PC-9 (cell line): ENCODE results near the gene BBS9.

Source experiments
- EZH2 ChIP-seq: fragments of 200-600 bp; sonication (generic); IDR thresholded peaks from 2 replicates; pipeline ENCODE4 v1.8.0; 2017; ENCODE audit warnings: antibody characterized with exemption, low read depth
- TF ChIP-seq, protein P1 (sequence below): fragments of 200-600 bp; sonication (generic); conservative IDR thresholded peaks from 2 replicates; pipeline ENCODE4 v1.6.1; 2017; ENCODE audit warnings: mixed run types, antibody characterized with exemption, mild to moderate bottlenecking, moderate library complexity

DNA sequence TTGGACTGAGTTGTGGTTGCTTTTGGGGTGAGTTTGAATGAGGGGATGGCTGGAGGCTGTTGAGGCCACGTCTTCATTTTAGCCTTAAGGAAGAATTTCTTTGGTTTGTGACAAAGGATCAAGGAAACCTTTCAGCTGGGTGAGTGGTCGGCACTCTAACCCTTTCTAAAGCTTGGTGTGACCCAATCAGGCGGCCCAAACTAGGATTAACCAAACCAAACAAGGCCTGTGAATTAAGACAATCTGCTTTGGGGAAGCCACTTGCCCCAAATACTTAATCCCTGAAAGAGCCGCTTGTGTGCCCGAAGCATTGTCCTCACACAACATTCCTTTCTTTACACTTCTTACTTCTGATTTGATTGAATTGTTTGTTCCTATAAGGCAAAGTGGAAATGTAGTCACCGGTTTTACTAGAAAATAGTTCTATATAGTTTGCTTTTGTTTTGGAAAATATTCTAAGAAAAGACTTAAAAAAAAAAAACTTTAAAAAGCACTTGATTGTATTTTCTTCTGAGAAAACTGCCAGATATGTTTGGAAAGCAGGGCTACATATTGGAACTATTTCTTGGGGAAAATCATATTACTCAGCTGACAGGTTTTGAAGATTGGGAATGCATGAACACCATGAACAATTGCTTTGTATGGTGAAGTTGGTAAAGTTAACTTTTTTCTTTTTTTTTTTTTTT is 503.6 kb downstream of the BBS9 start:
- TF ChIP-seq, protein P1, sequence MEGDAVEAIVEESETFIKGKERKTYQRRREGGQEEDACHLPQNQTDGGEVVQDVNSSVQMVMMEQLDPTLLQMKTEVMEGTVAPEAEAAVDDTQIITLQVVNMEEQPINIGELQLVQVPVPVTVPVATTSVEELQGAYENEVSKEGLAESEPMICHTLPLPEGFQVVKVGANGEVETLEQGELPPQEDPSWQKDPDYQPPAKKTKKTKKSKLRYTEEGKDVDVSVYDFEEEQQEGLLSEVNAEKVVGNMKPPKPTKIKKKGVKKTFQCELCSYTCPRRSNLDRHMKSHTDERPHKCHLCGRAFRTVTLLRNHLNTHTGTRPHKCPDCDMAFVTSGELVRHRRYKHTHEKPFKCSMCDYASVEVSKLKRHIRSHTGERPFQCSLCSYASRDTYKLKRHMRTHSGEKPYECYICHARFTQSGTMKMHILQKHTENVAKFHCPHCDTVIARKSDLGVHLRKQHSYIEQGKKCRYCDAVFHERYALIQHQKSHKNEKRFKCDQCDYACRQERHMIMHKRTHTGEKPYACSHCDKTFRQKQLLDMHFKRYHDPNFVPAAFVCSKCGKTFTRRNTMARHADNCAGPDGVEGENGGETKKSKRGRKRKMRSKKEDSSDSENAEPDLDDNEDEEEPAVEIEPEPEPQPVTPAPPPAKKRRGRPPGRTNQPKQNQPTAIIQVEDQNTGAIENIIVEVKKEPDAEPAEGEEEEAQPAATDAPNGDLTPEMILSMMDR, result no peak
- no peak for TF ChIP-seq EZH2
